GM12891 (cell line): Measurements from ENCODE around the gene SPINT4.

Experiments
- POLR2A ChIP-seq: IDR thresholded peaks from 2 replicates; pipeline ENCODE4 v1.6.1; 2011; ENCODE audit warnings: low read depth, low read length, control low read depth
- POLR2AphosphoS5 ChIP-seq: IDR thresholded peaks from 2 replicates; pipeline ENCODE4 v1.6.1; 2011; ENCODE audit warnings: low read depth, low read length, control low read depth

- TF ChIP-seq POLR2A (no peak), POLR2AphosphoS5 (no peak)
Observed at GRCh38 chr20:45725134-45725533, 3.0 kb downstream of the SPINT4 start.
